Measurements from ENCODE around the gene AP3B1. TPM values are rescaled to one million over a fixed set of nuclear protein-coding genes. Genes with fewer than 3 reads are reported as not detected.

Gene AP3B1
- total RNA-seq, 3 donors from 2014 or later = 48.0 to 63.5 (median 48.2) TPM

DNA sequence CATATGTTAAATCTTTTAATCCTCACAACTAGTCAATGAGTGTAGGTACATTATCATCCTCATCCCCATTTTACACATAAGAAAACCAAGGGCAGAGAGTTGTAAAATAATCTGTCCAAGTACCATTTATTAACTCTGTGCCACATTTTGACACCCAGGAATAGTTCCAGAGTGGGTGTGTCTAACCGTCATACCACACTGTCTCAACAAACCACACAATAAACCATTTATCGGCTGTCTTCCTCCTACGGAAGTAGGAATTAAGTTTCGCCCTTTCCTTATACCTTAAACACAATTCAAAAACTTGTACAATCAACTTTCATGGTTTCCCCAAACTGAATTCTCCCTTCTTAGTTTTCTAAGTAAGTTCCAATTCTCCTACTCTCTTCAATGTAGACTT, 11.4 kb downstream of the AP3B1 start:
- DNase-seq (ENCODE audit: low spot score in 2 of 2) = no peak
- TF ChIP-seq POLR2AphosphoS5 (IDR thresholded peaks at IDR 0.05) (no peak), POLR2A (IDR thresholded peaks at IDR 0.05) (no peak)
- TF ChIP-seq, protein P1, sequence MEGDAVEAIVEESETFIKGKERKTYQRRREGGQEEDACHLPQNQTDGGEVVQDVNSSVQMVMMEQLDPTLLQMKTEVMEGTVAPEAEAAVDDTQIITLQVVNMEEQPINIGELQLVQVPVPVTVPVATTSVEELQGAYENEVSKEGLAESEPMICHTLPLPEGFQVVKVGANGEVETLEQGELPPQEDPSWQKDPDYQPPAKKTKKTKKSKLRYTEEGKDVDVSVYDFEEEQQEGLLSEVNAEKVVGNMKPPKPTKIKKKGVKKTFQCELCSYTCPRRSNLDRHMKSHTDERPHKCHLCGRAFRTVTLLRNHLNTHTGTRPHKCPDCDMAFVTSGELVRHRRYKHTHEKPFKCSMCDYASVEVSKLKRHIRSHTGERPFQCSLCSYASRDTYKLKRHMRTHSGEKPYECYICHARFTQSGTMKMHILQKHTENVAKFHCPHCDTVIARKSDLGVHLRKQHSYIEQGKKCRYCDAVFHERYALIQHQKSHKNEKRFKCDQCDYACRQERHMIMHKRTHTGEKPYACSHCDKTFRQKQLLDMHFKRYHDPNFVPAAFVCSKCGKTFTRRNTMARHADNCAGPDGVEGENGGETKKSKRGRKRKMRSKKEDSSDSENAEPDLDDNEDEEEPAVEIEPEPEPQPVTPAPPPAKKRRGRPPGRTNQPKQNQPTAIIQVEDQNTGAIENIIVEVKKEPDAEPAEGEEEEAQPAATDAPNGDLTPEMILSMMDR (IDR thresholded peaks at IDR 0.05) = no peak
- no peaks in the 10 kb centered on the region for H3K9me3 ChIP-seq
- H3K36me3 ChIP-seq = no peaks in the 10 kb centered on the region
- H3K4me3 ChIP-seq = no peak overlapping the region
- no peaks in the 10 kb centered on the region for H3K27me3 ChIP-seq
- intact Hi-C loops (cut with DNase I; ENCODE audit: low total_unique reads) = no loop called here
- no peaks in the 10 kb centered on the region for H3K4me1 ChIP-seq
- H3K27ac ChIP-seq = no peak overlapping the region

GRCh38 chr5:78280261-78280660, 14.2 kb downstream of the AP3B1 start:
- Histone ChIP-seq H3K4me3 (no peak overlapping the region), H3K4me1 (no peaks in the 10 kb centered on the region), H3K27ac (no peak overlapping the region), H3K27me3 (no peaks in the 10 kb centered on the region), H3K9me3 (no peaks in the 10 kb centered on the region), H3K36me3 (no peaks in the 10 kb centered on the region)
- no peak for DNase-seq (ENCODE audit: low spot score in 2 of 2)
- TF ChIP-seq POLR2AphosphoS5 (IDR thresholded peaks at IDR 0.05) (no peak), POLR2A (IDR thresholded peaks at IDR 0.05) (no peak)
- TF ChIP-seq, protein P1 (IDR thresholded peaks at IDR 0.05) = no peak
- intact Hi-C loops (cut with DNase I; ENCODE audit: low total_unique reads) = no loop called here

GRCh38 chr5:78279194-78279593, 15.3 kb downstream of the AP3B1 start:
- TF ChIP-seq POLR2AphosphoS5 (IDR thresholded peaks at IDR 0.05) (no peak), POLR2A (IDR thresholded peaks at IDR 0.05) (no peak)
- TF ChIP-seq, protein P1 (IDR thresholded peaks at IDR 0.05) = no peak
- no peak for DNase-seq (ENCODE audit: low spot score in 2 of 2)
- H3K36me3 ChIP-seq = no peaks in the 10 kb centered on the region

GRCh38 chr5:78277715-78278114, 16.8 kb downstream of the AP3B1 start:
- Histone ChIP-seq H3K36me3 (no peaks in the 10 kb centered on the region), H3K9me3 (no peaks in the 10 kb centered on the region), H3K27ac (no peak overlapping the region), H3K4me3 (no peak overlapping the region), H3K4me1 (no peaks in the 10 kb centered on the region), H3K27me3 (no peaks in the 10 kb centered on the region)
- DNase-seq (ENCODE audit: low spot score in 2 of 2) = no peak
- TF ChIP-seq POLR2A (IDR thresholded peaks at IDR 0.05) = no peak
- TF ChIP-seq POLR2AphosphoS5 (IDR thresholded peaks at IDR 0.05) = no peak
- TF ChIP-seq, protein P1 (IDR thresholded peaks at IDR 0.05) = no peak
- intact Hi-C loops (cut with DNase I; ENCODE audit: low total_unique reads) = no loop called here

More at GRCh38 chr5:78279194-78279593, 15.3 kb downstream of the AP3B1 start:
- H3K9me3 ChIP-seq = no peaks in the 10 kb centered on the region
- no peak overlapping the region for H3K27ac ChIP-seq
- H3K27me3 ChIP-seq = no peaks in the 10 kb centered on the region
- intact Hi-C loops (cut with DNase I; ENCODE audit: low total_unique reads) = no loop called here
- no peaks in the 10 kb centered on the region for H3K4me1 ChIP-seq
- no peak overlapping the region for H3K4me3 ChIP-seq

DNA sequence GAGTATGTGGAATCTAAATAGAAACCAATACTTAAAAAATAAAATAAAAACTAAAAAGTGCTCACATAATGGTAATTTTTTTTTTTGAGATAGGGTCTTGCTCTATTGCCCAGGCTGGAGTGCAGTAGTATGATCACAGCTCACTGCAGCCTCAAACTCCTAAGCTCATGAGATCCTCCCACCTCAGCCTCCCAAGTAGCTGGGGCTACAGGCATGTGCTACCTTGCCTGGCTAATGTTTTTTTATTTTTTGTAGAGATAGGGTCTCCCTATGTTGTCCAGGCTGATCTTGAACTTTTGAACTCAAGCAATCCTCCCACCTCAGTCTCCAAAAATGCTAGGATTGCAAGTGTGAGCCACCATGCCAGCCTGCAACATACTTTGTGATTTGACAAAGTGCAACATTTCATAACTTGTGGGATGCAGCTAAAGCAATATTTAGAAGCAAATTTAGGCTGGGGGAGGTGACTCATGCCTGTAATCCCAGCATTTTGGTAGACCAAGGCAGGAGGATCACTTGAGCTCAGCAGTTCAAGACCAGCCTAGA, 18.4 kb downstream of the AP3B1 start:
- intact Hi-C loops (cut with DNase I; ENCODE audit: low total_unique reads) = no loop called here
- H3K27ac ChIP-seq = no peak overlapping the region

More for the DNA sequence above, 18.4 kb downstream of the AP3B1 start:
- Histone ChIP-seq H3K9me3 (no peaks in the 10 kb centered on the region), H3K4me1 (no peaks in the 10 kb centered on the region), H3K27me3 (no peaks in the 10 kb centered on the region), H3K36me3 (no peaks in the 10 kb centered on the region), H3K4me3 (no peak overlapping the region)
- no peak for DNase-seq (ENCODE audit: low spot score in 2 of 2)
- TF ChIP-seq POLR2A (IDR thresholded peaks at IDR 0.05) (no peak), POLR2AphosphoS5 (IDR thresholded peaks at IDR 0.05) (no peak)
- TF ChIP-seq, protein P1 (IDR thresholded peaks at IDR 0.05) = no peak
